ENCODE measurements around the gene QRSL1.

DNA sequence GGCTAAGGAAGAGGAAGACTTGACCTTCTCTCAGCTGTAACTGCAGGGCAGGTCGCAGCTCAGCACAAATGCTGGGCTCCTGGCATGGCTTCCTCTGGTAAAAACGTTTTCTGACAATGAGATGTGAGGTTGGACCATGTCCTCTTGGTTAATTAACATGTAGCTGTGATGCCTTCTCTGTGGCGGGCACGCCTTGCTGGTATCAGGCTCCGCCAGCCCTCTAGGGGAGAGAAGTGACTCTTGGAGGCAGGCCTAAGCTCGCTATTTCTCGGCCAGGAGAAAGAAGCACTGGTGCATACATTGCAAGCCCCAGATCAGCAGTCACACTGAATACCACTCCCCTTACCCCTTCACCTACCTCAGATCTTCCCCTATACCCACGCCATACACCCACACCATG lies 65.0 kb downstream of the QRSL1 start:
- TF ChIP-seq, protein P1, sequence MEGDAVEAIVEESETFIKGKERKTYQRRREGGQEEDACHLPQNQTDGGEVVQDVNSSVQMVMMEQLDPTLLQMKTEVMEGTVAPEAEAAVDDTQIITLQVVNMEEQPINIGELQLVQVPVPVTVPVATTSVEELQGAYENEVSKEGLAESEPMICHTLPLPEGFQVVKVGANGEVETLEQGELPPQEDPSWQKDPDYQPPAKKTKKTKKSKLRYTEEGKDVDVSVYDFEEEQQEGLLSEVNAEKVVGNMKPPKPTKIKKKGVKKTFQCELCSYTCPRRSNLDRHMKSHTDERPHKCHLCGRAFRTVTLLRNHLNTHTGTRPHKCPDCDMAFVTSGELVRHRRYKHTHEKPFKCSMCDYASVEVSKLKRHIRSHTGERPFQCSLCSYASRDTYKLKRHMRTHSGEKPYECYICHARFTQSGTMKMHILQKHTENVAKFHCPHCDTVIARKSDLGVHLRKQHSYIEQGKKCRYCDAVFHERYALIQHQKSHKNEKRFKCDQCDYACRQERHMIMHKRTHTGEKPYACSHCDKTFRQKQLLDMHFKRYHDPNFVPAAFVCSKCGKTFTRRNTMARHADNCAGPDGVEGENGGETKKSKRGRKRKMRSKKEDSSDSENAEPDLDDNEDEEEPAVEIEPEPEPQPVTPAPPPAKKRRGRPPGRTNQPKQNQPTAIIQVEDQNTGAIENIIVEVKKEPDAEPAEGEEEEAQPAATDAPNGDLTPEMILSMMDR (conservative IDR thresholded peaks at IDR 0.05), result no peak
- no peak for TF ChIP-seq EZH2 (IDR thresholded peaks at IDR 0.05; ENCODE audit: low read depth)

Measured in PC-9 (cell line).